ENCODE results near the gene IGHMBP2. TPM values are rescaled to one million over a fixed set of nuclear protein-coding genes. Genes with fewer than 3 reads are reported as not detected.

IGHMBP2 gene
- total RNA-seq, 3 donors from 2014 or later (not counting 1 experiment from before 2014, with no cell fraction given), result 31.5 to 52.3 (median 48.5) TPM

DNA sequence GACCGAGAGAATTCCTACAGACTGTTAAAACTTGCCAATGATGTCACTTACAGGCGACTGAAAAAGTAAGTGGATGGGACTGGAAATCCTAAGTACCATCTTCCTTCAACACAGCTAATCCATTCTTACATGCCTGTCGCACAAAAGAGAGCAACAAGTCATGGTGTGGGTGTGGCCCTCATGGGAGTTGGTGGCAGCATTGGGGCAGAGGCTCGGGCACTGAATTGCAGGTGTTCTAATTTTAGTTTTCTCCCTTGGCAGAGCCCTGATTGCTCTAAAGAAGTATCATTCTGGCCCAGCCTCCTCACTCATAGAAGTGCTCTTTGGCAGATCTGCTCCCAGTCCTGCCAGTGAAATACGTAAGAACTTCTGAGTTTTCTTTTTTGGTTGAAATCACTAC is 4.6 kb downstream of the IGHMBP2 start:
- H3K27me3 Mint-ChIP-seq (ENCODE audit: low read depth in 2 of 2), result no peaks in the 10 kb centered on the region
- H3K36me3 Mint-ChIP-seq, result no peaks in the 10 kb centered on the region
- no peaks in the 10 kb centered on the region for H3K27me3 ChIP-seq (ENCODE audit: control insufficient read depth, insufficient read depth, low read length)
- DNase-seq (no peak), ATAC-seq (no peak)
- H3K4me3 Mint-ChIP-seq, result no peak overlapping the region
- TF ChIP-seq, protein P1, sequence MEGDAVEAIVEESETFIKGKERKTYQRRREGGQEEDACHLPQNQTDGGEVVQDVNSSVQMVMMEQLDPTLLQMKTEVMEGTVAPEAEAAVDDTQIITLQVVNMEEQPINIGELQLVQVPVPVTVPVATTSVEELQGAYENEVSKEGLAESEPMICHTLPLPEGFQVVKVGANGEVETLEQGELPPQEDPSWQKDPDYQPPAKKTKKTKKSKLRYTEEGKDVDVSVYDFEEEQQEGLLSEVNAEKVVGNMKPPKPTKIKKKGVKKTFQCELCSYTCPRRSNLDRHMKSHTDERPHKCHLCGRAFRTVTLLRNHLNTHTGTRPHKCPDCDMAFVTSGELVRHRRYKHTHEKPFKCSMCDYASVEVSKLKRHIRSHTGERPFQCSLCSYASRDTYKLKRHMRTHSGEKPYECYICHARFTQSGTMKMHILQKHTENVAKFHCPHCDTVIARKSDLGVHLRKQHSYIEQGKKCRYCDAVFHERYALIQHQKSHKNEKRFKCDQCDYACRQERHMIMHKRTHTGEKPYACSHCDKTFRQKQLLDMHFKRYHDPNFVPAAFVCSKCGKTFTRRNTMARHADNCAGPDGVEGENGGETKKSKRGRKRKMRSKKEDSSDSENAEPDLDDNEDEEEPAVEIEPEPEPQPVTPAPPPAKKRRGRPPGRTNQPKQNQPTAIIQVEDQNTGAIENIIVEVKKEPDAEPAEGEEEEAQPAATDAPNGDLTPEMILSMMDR (IDR thresholded peaks at IDR 0.05), result no peak
- no peaks in the 10 kb centered on the region for H3K9me3 Mint-ChIP-seq
- peaks cover 18 to 27% of the 10 kb centered on the region in 2 donors for H3K4me1 Mint-ChIP-seq
- peaks cover 17% of the 10 kb centered on the region for H3K4me1 ChIP-seq (ENCODE audit: control insufficient read depth, insufficient read depth, low read length)
- intact Hi-C loops (cut with micrococcal nuclease), result no loop called here
- peaks cover 38% of the 10 kb centered on the region for H3K36me3 ChIP-seq (ENCODE audit: control insufficient read depth, insufficient read depth, low read length)
- H3K4me3 ChIP-seq (ENCODE audit: low read length), result no peak overlapping the region
- no peak overlapping the region for H3K27ac ChIP-seq (ENCODE audit: low read length)
- WGBS (ENCODE audit: insufficient coverage), result 96% methylated on average over 5 of the region's 5 CpGs
- no peaks in the 10 kb centered on the region for H3K9me3 ChIP-seq (ENCODE audit: control insufficient read depth, insufficient read depth, low read length)
- no peak overlapping the region for H3K27ac Mint-ChIP-seq

DNA sequence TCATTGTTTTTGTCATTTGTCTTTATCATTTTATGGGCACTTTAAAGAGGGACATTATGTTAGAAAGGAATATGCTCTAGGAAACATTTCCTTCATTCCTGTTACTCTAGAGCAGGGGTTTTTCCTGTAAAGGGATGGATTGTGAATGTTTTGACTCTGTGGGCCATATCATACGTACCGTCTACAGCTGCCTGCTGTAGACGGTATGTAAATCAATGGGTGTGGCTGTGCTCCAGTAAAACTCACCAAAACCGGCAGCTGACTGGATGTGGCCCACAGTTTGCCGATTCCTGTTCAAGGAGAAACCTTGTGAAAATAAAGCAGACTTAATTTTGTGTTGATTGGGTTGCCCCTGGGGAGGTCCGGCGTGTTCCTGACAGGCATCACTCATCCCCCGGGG is 7.3 kb downstream of the IGHMBP2 start:
- Histone ChIP-seq H3K27me3 (ENCODE audit: control insufficient read depth, insufficient read depth, low read length) (no peaks in the 10 kb centered on the region), H3K4me1 (ENCODE audit: control insufficient read depth, insufficient read depth, low read length) (no peaks in the 10 kb centered on the region), H3K4me3 (ENCODE audit: low read length) (no peak overlapping the region), H3K27ac (ENCODE audit: low read length) (no peak overlapping the region), H3K9me3 (ENCODE audit: control insufficient read depth, insufficient read depth, low read length) (no peaks in the 10 kb centered on the region), H3K36me3 (ENCODE audit: control insufficient read depth, insufficient read depth, low read length) (peaks cover 55% of the 10 kb centered on the region)
- H3K27ac Mint-ChIP-seq, result no peak overlapping the region
- peaks cover under 1 to 2% of the 10 kb centered on the region in 2 donors for H3K4me1 Mint-ChIP-seq
- TF ChIP-seq, protein P1 (IDR thresholded peaks at IDR 0.05), result no peak
- no peak for DNase-seq
- H3K4me3 Mint-ChIP-seq, result no peak overlapping the region
- peaks cover 8% of the 10 kb centered on the region for H3K36me3 Mint-ChIP-seq
- no peaks in the 10 kb centered on the region for H3K27me3 Mint-ChIP-seq (ENCODE audit: low read depth in 2 of 2)
- WGBS (ENCODE audit: insufficient coverage), result 85% methylated on average over 8 of the region's 8 CpGs
- H3K9me3 Mint-ChIP-seq, result no peaks in the 10 kb centered on the region
- no peak for ATAC-seq
- intact Hi-C loops (cut with micrococcal nuclease), result no loop called here

DNA sequence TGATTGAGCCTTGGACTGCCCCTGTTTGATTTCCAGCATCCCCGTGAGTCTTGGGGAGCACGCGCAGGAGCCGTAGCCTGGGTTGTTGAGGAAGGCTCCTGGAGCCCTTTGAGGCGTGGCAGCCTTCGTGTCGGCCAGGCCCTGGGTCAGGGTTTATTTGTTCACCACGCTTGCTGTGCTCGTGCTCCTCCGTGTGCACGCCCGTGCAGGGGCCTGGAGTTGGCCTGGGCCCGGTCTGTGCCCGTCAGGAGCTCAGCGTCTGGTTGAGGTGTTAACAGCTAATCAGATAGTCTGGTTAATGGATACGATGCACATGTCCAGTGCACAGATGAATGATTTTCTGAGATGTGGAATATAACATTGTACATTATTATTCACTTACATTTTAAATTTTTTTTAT is 8.0 kb downstream of the IGHMBP2 start:
- ATAC-seq, result no peak
- no peaks in the 10 kb centered on the region for H3K27me3 Mint-ChIP-seq (ENCODE audit: low read depth in 2 of 2)
- peaks cover 8% of the 10 kb centered on the region for H3K36me3 Mint-ChIP-seq
- H3K4me3 ChIP-seq (ENCODE audit: low read length), result no peak overlapping the region
- H3K9me3 Mint-ChIP-seq, result no peaks in the 10 kb centered on the region
- no peak overlapping the region for H3K4me3 Mint-ChIP-seq
- H3K9me3 ChIP-seq (ENCODE audit: control insufficient read depth, insufficient read depth, low read length), result no peaks in the 10 kb centered on the region
- WGBS (ENCODE audit: insufficient coverage), result 99% methylated on average over 16 of the region's 16 CpGs
- H3K4me1 Mint-ChIP-seq, result no peaks in the 10 kb centered on the region
- H3K36me3 ChIP-seq (ENCODE audit: control insufficient read depth, insufficient read depth, low read length), result peaks cover 62% of the 10 kb centered on the region
- H3K27ac ChIP-seq (ENCODE audit: low read length), result no peak overlapping the region
- intact Hi-C loops (cut with micrococcal nuclease), result no loop called here
- no peaks in the 10 kb centered on the region for H3K4me1 ChIP-seq (ENCODE audit: control insufficient read depth, insufficient read depth, low read length)
- DNase-seq, result no peak
- no peaks in the 10 kb centered on the region for H3K27me3 ChIP-seq (ENCODE audit: control insufficient read depth, insufficient read depth, low read length)
- TF ChIP-seq, protein P1 (IDR thresholded peaks at IDR 0.05), result no peak
- no peak overlapping the region for H3K27ac Mint-ChIP-seq

DNA sequence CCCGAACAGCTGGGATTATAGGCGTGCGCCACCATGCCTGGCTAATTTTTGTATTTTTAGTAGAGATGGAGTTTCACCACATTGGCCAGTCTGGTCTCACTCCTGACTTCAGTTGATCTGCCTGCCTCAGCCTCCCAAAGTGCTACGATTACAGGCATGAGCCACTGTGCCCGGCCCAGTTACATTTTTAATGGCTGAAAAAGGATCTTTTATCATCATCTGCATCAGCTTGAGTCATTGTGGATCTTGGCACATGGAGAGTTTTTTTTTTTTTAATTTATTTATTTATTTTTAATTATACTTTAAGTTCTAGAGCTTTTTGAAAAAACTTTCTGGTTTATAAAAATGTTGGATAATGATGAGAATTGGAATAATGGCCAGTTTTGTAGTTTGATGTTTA is 8.6 kb downstream of the IGHMBP2 start:
- Histone ChIP-seq H3K36me3 (ENCODE audit: control insufficient read depth, insufficient read depth, low read length) (peaks cover 62% of the 10 kb centered on the region), H3K4me3 (ENCODE audit: low read length) (no peak overlapping the region), H3K9me3 (ENCODE audit: control insufficient read depth, insufficient read depth, low read length) (no peaks in the 10 kb centered on the region), H3K27me3 (ENCODE audit: control insufficient read depth, insufficient read depth, low read length) (no peaks in the 10 kb centered on the region), H3K4me1 (ENCODE audit: control insufficient read depth, insufficient read depth, low read length) (no peaks in the 10 kb centered on the region), H3K27ac (ENCODE audit: low read length) (no peak overlapping the region)
- H3K9me3 Mint-ChIP-seq, result no peaks in the 10 kb centered on the region
- DNase-seq (no peak), ATAC-seq (no peak)
- 98% methylated on average over 5 of the region's 5 CpGs for WGBS (ENCODE audit: insufficient coverage)
- no peak overlapping the region for H3K4me3 Mint-ChIP-seq
- no peaks in the 10 kb centered on the region for H3K27me3 Mint-ChIP-seq (ENCODE audit: low read depth in 2 of 2)
- H3K36me3 Mint-ChIP-seq, result peaks cover 10% of the 10 kb centered on the region
- no peaks in the 10 kb centered on the region for H3K4me1 Mint-ChIP-seq
- intact Hi-C loops (cut with micrococcal nuclease), result no loop called here
- H3K27ac Mint-ChIP-seq, result no peak overlapping the region
- TF ChIP-seq, protein P1 (IDR thresholded peaks at IDR 0.05), result no peak

All from natural killer cell (primary cell).